Measurements from ENCODE around the gene LGALS7.

LGALS7 gene

GRCh38 chr19:38723990-38724854 is 49.1 kb downstream of the LGALS7 start:
- H3K27me3 ChIP-seq (ENCODE audit: insufficient read depth, low read length), result no peaks in the 10 kb centered on the region
- H3K4me1 ChIP-seq (ENCODE audit: control insufficient read depth, insufficient read depth, low read length, unreplicated experiment), result no peaks in the 10 kb centered on the region
- H3K4me3 ChIP-seq (ENCODE audit: low read depth, low read length), result no peak overlapping the region
- H3K79me2 ChIP-seq (ENCODE audit: control insufficient read depth, insufficient read depth, low read length, unreplicated experiment), result no peaks in the 10 kb centered on the region
- H2AFZ ChIP-seq (ENCODE audit: low read length, unreplicated experiment), result no peak overlapping the region
- H3K27ac ChIP-seq (ENCODE audit: low read depth, low read length), result no peak overlapping the region
- 0 out of 2 replicates have a peak, but pooled peaks cover 4% of the 10 kb centered on the region for H3K36me3 ChIP-seq (ENCODE audit: insufficient read depth, low read length)

- Histone ChIP-seq H3K36me3 (ENCODE audit: insufficient read depth, low read length) (0 out of 2 replicates have a peak, but pooled peaks cover 4% of the 10 kb centered on the region), H3K4me1 (ENCODE audit: control insufficient read depth, insufficient read depth, low read length, unreplicated experiment) (no peaks in the 10 kb centered on the region), H3K27ac (ENCODE audit: low read depth, low read length) (no peak overlapping the region), H2AFZ (ENCODE audit: low read length, unreplicated experiment) (no peak overlapping the region), H3K4me3 (ENCODE audit: low read depth, low read length) (no peak overlapping the region), H3K79me2 (ENCODE audit: control insufficient read depth, insufficient read depth, low read length, unreplicated experiment) (no peaks in the 10 kb centered on the region), H3K27me3 (ENCODE audit: insufficient read depth, low read length) (no peaks in the 10 kb centered on the region)
Observed at GRCh38 chr19:38723606-38723965, 49.7 kb downstream of the LGALS7 start.

DNA sequence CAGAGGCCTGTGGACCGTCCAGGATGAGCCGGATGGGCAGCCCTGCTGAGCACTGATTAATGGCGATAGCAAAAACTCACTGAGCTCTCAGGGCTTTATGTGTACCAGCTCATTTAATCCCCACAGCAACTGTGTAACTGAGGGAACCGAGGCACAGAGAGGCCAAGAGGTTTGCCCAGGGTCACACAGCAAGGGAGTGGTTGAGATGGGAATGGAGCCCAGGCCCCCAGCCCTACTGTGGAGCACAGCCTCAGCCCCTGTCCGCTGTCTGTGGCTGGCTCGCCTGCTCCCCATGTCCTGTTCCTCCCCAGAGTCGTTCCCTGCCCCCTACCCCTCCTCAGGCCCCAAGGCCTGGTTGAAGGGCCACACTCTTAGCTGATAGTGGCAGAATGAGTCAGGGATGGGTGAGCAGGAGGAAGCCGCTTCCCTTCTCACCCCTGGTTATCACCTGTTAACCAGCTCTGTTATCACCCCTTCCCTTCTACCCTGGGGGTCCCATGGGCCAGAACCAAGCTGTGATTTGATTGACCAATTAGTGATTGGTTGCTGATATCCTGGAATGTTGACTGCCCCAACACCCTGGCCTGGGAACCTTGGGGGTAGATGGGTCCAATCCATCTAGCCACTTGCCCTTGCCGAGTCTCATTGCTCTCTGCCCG is 50.2 kb downstream of the LGALS7 start:
- no peaks in the 10 kb centered on the region for H3K79me2 ChIP-seq (ENCODE audit: control insufficient read depth, insufficient read depth, low read length, unreplicated experiment)

GRCh38 chr19:38721979-38722773 is 51.1 kb downstream of the LGALS7 start:
- Histone ChIP-seq H3K4me3 (ENCODE audit: low read depth, low read length) (no peak overlapping the region), H3K27ac (ENCODE audit: low read depth, low read length) (no peak overlapping the region), H2AFZ (ENCODE audit: low read length, unreplicated experiment) (no peak overlapping the region), H3K4me1 (ENCODE audit: control insufficient read depth, insufficient read depth, low read length, unreplicated experiment) (no peaks in the 10 kb centered on the region), H3K79me2 (ENCODE audit: control insufficient read depth, insufficient read depth, low read length, unreplicated experiment) (peaks cover 3% of the 10 kb centered on the region), H3K36me3 (ENCODE audit: insufficient read depth, low read length) (0 out of 2 replicates have a peak, but pooled peaks cover 4% of the 10 kb centered on the region), H3K27me3 (ENCODE audit: insufficient read depth, low read length) (no peaks in the 10 kb centered on the region)

More for the DNA sequence above, 50.2 kb downstream of the LGALS7 start:
- Histone ChIP-seq H3K27ac (ENCODE audit: low read depth, low read length) (no peak overlapping the region), H3K36me3 (ENCODE audit: insufficient read depth, low read length) (0 out of 2 replicates have a peak, but pooled peaks cover 4% of the 10 kb centered on the region), H3K4me1 (ENCODE audit: control insufficient read depth, insufficient read depth, low read length, unreplicated experiment) (no peaks in the 10 kb centered on the region), H2AFZ (ENCODE audit: low read length, unreplicated experiment) (no peak overlapping the region), H3K27me3 (ENCODE audit: insufficient read depth, low read length) (no peaks in the 10 kb centered on the region), H3K4me3 (ENCODE audit: low read depth, low read length) (no peak overlapping the region)

DNA sequence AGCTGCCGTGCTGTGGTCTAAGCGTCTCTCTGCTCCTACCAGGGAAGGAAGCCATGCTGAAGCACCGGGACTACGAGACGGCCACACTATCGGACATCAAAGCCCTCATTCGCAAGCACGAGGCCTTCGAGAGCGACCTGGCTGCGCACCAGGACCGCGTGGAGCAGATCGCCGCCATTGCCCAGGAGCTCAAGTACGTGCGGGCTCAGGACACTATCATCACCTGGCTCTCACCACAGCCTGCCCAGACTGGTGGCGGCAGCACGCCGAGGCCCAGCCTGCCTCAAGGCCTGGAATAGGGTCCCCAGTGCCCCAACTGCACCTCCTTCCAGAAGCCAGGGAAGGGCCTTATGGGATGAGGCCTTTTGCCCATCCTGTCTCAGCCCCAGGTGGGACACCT is 51.8 kb downstream of the LGALS7 start:
- H3K79me2 ChIP-seq (ENCODE audit: control insufficient read depth, insufficient read depth, low read length, unreplicated experiment), result peaks cover 3% of the 10 kb centered on the region
- 0 out of 2 replicates have a peak, but pooled peaks cover 4% of the 10 kb centered on the region for H3K36me3 ChIP-seq (ENCODE audit: insufficient read depth, low read length)
- no peaks in the 10 kb centered on the region for H3K27me3 ChIP-seq (ENCODE audit: insufficient read depth, low read length)
- no peaks in the 10 kb centered on the region for H3K4me1 ChIP-seq (ENCODE audit: control insufficient read depth, insufficient read depth, low read length, unreplicated experiment)
- H2AFZ ChIP-seq (ENCODE audit: low read length, unreplicated experiment), result no peak overlapping the region
- H3K4me3 ChIP-seq (ENCODE audit: low read depth, low read length), result no peak overlapping the region
- H3K27ac ChIP-seq (ENCODE audit: low read depth, low read length), result no peak overlapping the region

All from ACC112 (cell line).